ENCODE measurements around the gene RRP8. TPM values are rescaled to one million over a fixed set of nuclear protein-coding genes. Genes with fewer than 3 reads are reported as not detected.

Gene RRP8
- total RNA-seq, 1 experiment from 2014 or later, result 17.8 TPM

DNA sequence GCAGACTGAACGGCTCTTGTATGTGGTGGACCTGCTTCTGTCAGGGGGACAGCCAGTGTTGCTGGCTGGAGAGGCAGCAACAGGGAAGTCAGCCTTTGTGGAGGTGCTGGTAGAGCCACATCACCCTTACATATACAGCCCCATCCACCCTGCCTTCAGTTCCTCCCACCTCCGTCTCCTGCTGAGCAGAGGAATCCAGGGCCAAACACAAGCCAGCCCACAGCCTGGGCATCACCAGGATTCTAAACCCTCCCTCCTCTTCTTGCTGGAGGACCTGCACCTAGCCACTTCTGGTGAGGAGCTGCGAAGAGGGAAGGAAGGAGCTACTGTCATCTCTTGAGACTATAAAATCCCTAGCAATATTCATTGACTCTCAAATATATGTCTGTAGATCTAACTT lies 54.8 kb downstream of the RRP8 start:
- H3K9me3 ChIP-seq (ENCODE audit: control insufficient read depth in 1 of 2, insufficient read depth in 1 of 2, low read depth in 1 of 2, low read length in 2 of 2), result no peaks in the 10 kb centered on the region
- RAD21 ChIA-PET (ENCODE audit: low non-redundant PET in 1 of 2, low total read pairs in 2 of 2, uncharacterized antibody in 2 of 2, unreplicated experiment in 2 of 2), result no interaction called here
- no peaks in the 10 kb centered on the region for H3K4me1 ChIP-seq (ENCODE audit: control insufficient read depth in 1 of 2, insufficient read depth in 2 of 2, low read length in 2 of 2)
- no TSS peak for BruUV-seq (replicated peaks)
- intact Hi-C loops (cut with micrococcal nuclease), result no loop called here
- POLR2A ChIA-PET, result no interaction called here
- DNase-seq (ENCODE audit: low read depth, low spot score) (no peak), ATAC-seq (no peak)
- TF ChIP-seq POLR2A (IDR thresholded peaks at IDR 0.05; ENCODE audit: borderline replicate concordance, extremely low read depth, insufficient read depth, insufficient read length) (no peak), CBX3 (IDR thresholded peaks at IDR 0.05; ENCODE audit: low read depth) (no peak), RAD21 (IDR thresholded peaks at IDR 0.05; ENCODE audit: low read depth) (no peak), TCF7L2 (IDR thresholded peaks at IDR 0.05; ENCODE audit: borderline replicate concordance, extremely low read depth, insufficient read depth, insufficient read length) (no peak)
- TF ChIP-seq, protein P1, sequence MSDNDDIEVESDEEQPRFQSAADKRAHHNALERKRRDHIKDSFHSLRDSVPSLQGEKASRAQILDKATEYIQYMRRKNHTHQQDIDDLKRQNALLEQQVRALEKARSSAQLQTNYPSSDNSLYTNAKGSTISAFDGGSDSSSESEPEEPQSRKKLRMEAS (IDR thresholded peaks at IDR 0.05), result no peak
- TF ChIP-seq, protein P2, sequence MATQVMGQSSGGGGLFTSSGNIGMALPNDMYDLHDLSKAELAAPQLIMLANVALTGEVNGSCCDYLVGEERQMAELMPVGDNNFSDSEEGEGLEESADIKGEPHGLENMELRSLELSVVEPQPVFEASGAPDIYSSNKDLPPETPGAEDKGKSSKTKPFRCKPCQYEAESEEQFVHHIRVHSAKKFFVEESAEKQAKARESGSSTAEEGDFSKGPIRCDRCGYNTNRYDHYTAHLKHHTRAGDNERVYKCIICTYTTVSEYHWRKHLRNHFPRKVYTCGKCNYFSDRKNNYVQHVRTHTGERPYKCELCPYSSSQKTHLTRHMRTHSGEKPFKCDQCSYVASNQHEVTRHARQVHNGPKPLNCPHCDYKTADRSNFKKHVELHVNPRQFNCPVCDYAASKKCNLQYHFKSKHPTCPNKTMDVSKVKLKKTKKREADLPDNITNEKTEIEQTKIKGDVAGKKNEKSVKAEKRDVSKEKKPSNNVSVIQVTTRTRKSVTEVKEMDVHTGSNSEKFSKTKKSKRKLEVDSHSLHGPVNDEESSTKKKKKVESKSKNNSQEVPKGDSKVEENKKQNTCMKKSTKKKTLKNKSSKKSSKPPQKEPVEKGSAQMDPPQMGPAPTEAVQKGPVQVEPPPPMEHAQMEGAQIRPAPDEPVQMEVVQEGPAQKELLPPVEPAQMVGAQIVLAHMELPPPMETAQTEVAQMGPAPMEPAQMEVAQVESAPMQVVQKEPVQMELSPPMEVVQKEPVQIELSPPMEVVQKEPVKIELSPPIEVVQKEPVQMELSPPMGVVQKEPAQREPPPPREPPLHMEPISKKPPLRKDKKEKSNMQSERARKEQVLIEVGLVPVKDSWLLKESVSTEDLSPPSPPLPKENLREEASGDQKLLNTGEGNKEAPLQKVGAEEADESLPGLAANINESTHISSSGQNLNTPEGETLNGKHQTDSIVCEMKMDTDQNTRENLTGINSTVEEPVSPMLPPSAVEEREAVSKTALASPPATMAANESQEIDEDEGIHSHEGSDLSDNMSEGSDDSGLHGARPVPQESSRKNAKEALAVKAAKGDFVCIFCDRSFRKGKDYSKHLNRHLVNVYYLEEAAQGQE (IDR thresholded peaks at IDR 0.05; ENCODE audit: low read depth), result no peak
- H4K20me1 ChIP-seq (ENCODE audit: insufficient read depth), result no peaks in the 10 kb centered on the region
- H3K27me3 ChIP-seq (ENCODE audit: insufficient read depth, low read length), result no peaks in the 10 kb centered on the region
- no peaks in the 10 kb centered on the region for H3K36me3 ChIP-seq (ENCODE audit: control insufficient read depth in 1 of 2, insufficient read depth in 2 of 2, low read length in 2 of 2)
- H3K4me3 ChIP-seq (replicated peaks in 1 of 2; ENCODE audit: low read depth in 1 of 2, low read length in 2 of 2), result no peak overlapping the region
- H3K27ac ChIP-seq (ENCODE audit: low read depth, low read length), result no peak overlapping the region
- H3K9ac ChIP-seq (ENCODE audit: low read length), result no peak overlapping the region
- CTCF ChIA-PET, result interaction anchor here (1.9 kb wide), 1 partner anchor 17 kb away, joined by 5 read pairs; no protein-coding TSS in a partner anchor
- H3K9me2 ChIP-seq (ENCODE audit: insufficient read depth), result no peaks in the 10 kb centered on the region
- no peak overlapping the region for H2AFZ ChIP-seq (ENCODE audit: low read depth, low read length, poor library complexity, severe bottlenecking)
- H3K79me2 ChIP-seq (ENCODE audit: insufficient read depth, low read length), result no peaks in the 10 kb centered on the region
- H3K4me2 ChIP-seq (ENCODE audit: low read length), result no peak overlapping the region

DNA sequence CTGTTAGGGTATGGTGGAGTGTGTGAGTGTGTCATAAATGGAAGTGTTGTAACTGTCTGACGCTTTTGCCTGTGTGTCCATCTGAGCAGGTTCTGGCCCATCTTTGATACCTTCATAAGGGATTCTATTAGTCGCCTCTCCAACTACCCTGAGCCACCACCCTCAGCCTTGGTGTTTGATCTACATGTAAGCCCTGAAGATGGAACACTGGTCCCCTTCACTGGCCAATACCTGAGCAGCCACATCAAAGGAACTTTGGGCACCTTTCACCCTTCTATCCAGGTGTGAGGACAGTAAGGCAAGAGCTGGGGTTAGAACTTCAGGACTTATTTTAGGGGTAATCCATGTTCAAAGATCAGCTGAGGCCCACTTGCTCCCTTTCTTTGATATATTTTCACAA lies 55.3 kb downstream of the RRP8 start:
- CTCF ChIA-PET, result interaction anchor here (1.9 kb wide), 1 partner anchor 17 kb away, joined by 5 read pairs; no protein-coding TSS in a partner anchor
- RAD21 ChIA-PET (ENCODE audit: low non-redundant PET in 1 of 2, low total read pairs in 2 of 2, uncharacterized antibody in 2 of 2, unreplicated experiment in 2 of 2), result no interaction called here
- DNase-seq (ENCODE audit: low read depth, low spot score) (no peak), ATAC-seq (no peak)
- no peaks in the 10 kb centered on the region for H3K4me1 ChIP-seq (ENCODE audit: control insufficient read depth in 1 of 2, insufficient read depth in 2 of 2, low read length in 2 of 2)
- no peaks in the 10 kb centered on the region for H3K9me3 ChIP-seq (ENCODE audit: control insufficient read depth in 1 of 2, insufficient read depth in 1 of 2, low read depth in 1 of 2, low read length in 2 of 2)
- H3K36me3 ChIP-seq (ENCODE audit: control insufficient read depth in 1 of 2, insufficient read depth in 2 of 2, low read length in 2 of 2), result no peaks in the 10 kb centered on the region
- no peaks in the 10 kb centered on the region for H3K79me2 ChIP-seq (ENCODE audit: insufficient read depth, low read length)
- intact Hi-C loops (cut with micrococcal nuclease), result no loop called here
- POLR2A ChIA-PET, result no interaction called here
- H3K9me2 ChIP-seq (ENCODE audit: insufficient read depth), result no peaks in the 10 kb centered on the region
- no peaks in the 10 kb centered on the region for H4K20me1 ChIP-seq (ENCODE audit: insufficient read depth)
- H3K4me3 ChIP-seq (replicated peaks in 1 of 2; ENCODE audit: low read depth in 1 of 2, low read length in 2 of 2), result no peak overlapping the region
- BruUV-seq (replicated peaks), result no TSS peak
- H2AFZ ChIP-seq (ENCODE audit: low read depth, low read length, poor library complexity, severe bottlenecking), result no peak overlapping the region
- H3K9ac ChIP-seq (ENCODE audit: low read length), result no peak overlapping the region
- no peaks in the 10 kb centered on the region for H3K27me3 ChIP-seq (ENCODE audit: insufficient read depth, low read length)
- H3K4me2 ChIP-seq (ENCODE audit: low read length), result no peak overlapping the region
- H3K27ac ChIP-seq (ENCODE audit: low read depth, low read length), result no peak overlapping the region
- TF ChIP-seq JUND (IDR thresholded peaks at IDR 0.05), result no peak
- no peak for TF ChIP-seq CEBPB (IDR thresholded peaks at IDR 0.05; ENCODE audit: low read depth)
- no peak for TF ChIP-seq ZFX (IDR thresholded peaks at IDR 0.05)
- no peak for TF ChIP-seq EGR1 (IDR thresholded peaks at IDR 0.05; ENCODE audit: low read depth)
- no peak for TF ChIP-seq ZBTB33 (IDR thresholded peaks at IDR 0.05; ENCODE audit: extremely low read depth, insufficient replicate concordance, low read length)
- no peak for TF ChIP-seq CBX3 (IDR thresholded peaks at IDR 0.05; ENCODE audit: low read depth)
- TF ChIP-seq SIN3A (IDR thresholded peaks at IDR 0.05; ENCODE audit: low read depth), result no peak
- no peak for TF ChIP-seq TCF7L2 (IDR thresholded peaks at IDR 0.05; ENCODE audit: borderline replicate concordance, extremely low read depth, insufficient read depth, insufficient read length)
- no peak for TF ChIP-seq CTCF (IDR thresholded peaks at IDR 0.05 in 2 of 3, conservative IDR thresholded peaks at IDR 0.05 in 1 of 3; ENCODE audit: borderline replicate concordance in 1 of 3, insufficient read depth in 1 of 3, low read depth in 2 of 3, low read length in 2 of 3)
- TF ChIP-seq SP1 (IDR thresholded peaks at IDR 0.05; ENCODE audit: low read depth), result no peak

All from HCT116 (cell line).